GM23248 (cell line): Measurements from ENCODE around the gene CCDC187.

Source experiments
- EZH2 ChIP-seq: fragments of 200-600 bp; sonication (generic); IDR thresholded peaks from 2 replicates; pipeline ENCODE4 v1.6.1; 2018; ENCODE audit warnings: antibody characterized with exemption, mild to moderate bottlenecking; ENCODE audit not compliant: insufficient read depth, poor library complexity, severe bottlenecking
- EZH2phosphoT487 ChIP-seq: fragments of 200-600 bp; sonication (generic); IDR thresholded peaks from 2 replicates; pipeline ENCODE4 v1.6.1; 2018; ENCODE audit warnings: antibody characterized with exemption, moderate library complexity, mild to moderate bottlenecking, low read depth; ENCODE audit not compliant: insufficient read depth

GRCh38 chr9:136232969-136233368, 70.9 kb downstream of the CCDC187 start:
- TF ChIP-seq EZH2 (no peak), EZH2phosphoT487 (no peak)
